AG20443 (cell line): ENCODE results near the gene SORBS2.
"Not testable (repeated sequence)": the region's sequence is repeated elsewhere in the genome, so short reads cannot be mapped to it uniquely, and the experiment has no call there.

ENCODE experiments used
- DNase-seq: peaks from one replicate; pipeline ENCODE4 v3.0.0; 2012; ENCODE audit warnings: low spot score, mixed read lengths

SORBS2 gene

DNA sequence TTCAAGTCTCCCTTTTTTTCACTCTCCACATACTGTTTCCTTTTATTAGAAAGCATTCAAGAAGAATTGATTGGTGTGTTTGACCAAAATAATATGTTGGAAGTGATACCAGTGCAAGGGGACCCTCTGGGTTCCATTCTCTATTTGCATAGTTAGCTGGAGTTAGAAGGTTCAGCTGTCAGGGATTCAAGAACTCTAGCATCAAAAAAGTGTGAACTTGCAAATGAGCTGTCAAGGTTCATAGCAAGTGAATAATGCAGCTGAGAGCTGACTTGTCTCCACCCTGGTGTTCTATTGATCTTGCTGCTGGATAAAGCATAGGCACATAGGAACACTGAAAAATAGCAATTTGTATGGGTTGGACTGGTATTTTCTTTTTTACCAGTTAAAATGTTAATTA is 73.2 kb downstream of the SORBS2 start:
- DNase-seq: no peak

DNA sequence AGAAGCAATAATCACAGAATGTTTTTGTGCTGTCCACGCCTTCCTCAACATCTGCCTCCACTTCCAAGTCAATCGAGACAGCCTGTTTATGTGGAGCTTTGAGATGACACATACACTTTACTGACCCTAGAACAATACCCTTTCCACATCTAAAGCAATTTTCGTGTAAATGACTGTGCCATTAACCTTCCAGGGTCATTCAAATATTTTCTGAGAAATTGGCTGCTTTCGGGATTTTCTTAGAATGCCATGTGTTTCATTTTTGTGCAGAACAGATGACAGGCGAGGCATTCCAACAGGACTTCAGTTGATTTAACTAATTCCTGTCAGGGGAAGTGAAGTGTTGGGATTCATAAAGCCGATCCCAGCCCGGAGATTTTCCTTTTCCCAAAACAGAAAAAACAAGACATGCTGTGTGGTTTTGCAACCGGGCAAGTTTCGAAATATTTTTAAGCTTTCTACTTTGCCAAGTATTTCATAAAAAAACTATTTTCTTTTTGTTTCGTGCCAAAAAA is 73.9 kb downstream of the SORBS2 start:
- peak; percentile 72 for DNase-seq

DNA sequence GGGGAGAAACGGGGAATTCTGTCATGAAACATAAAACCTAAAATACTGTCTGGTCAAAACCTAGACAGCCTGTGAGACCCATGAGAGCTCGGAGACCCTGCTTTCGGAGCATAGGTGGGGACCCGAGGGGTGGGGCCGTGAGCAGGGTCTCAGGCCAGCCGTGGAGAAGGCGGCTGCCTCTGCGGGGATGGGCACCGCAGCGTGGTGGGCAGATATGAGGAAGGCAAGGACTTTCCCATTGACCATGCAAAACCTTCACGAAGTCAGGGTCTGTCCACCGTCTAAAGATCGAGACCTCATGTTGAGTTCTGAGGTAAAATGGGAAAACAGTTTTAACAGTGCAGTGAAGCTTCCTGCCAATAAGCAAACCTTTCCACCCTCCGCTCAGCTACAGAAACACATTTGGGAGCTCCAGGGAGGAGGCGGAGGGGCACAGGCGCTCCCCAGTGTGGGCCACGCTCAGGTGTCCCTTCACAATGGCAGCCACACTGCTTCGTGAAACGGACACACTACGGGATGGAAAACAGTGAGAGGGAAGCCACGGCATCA is 74.4 kb downstream of the SORBS2 start:
- DNase-seq: no peak

DNA sequence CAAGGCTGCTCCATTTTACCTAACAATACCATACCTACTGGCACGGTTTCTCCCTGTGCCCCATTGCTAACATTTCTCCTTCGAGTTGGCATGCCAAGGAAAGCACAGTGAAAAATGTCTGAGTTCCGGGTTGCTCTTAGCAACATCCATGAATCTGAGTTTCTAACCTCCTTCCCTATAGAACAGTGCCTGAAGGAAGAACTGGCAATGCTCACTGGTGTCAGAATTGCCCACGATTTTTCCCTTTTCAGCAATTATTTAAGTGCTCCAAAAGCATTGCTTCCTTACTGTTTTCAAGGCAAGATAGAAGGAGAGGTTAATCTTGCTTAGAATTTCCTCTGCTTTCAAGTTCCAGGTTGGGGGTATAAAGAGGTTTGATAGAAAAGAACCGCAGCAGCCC is 75.1 kb downstream of the SORBS2 start:
- DNase-seq: no peak

DNA sequence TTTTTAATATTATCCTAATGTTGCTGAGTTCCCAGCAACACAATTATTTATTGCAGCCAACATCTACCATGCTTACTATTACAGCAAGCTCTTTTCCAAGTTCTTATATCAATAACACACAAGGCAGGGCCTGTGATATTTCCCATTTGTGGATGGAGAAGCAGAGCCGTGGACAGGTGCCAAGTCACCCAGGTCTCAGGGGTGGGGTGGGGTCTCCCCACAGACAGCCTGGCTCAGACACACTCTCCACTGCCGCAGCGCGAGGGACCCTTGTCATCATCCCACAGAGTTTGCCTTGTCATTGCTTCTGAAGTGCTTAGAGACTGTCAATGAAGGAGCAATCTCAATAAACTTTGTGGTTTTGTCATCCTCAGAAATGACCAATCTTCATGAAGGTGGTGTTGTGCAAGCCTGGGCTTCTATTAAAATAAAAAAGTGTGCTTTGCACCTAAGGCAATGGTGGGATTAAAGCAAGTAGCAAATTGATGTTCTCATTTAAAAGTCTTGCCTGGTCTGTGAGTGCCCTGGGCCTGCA is 76.1 kb downstream of the SORBS2 start:
- DNase-seq: no peak

DNA sequence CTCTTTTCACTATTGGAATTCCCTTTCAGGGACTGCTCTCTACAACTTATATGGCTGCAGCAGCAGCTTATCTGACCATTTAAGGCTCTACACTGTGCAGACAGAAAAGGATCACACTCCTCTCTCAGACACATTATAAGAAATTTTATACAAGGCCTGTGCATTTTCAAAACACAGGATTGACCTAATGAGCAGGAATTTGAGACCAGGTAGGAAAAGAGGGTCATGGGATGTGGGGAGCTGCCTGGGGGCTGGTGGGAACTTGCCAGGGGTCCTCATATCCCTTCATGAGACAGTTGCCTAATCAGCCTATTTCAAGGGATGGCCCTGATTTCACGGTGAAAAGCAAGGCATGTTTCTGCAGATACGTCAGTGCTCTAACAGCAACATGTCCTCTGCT is 77.1 kb downstream of the SORBS2 start:
- DNase-seq: no peak

DNA sequence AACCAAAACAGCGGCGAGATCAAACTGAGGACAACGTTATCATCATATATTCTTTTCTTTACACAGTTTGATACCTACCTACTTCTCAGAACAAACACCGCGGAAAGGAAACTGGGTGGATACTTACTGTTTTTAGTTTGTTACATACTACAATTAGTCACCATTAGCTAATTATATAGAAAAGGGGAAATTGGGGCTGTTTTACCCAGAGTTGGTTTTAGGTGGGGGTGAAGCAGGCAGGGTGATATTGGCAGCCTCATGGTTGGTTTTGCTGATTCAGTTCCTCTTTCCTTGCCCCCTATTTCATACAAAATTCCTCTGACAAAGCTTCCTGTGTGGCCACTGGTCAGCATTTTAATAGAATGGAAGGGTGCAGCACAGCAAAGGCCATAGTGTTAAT is 77.8 kb downstream of the SORBS2 start:
- DNase-seq: no peak

DNA sequence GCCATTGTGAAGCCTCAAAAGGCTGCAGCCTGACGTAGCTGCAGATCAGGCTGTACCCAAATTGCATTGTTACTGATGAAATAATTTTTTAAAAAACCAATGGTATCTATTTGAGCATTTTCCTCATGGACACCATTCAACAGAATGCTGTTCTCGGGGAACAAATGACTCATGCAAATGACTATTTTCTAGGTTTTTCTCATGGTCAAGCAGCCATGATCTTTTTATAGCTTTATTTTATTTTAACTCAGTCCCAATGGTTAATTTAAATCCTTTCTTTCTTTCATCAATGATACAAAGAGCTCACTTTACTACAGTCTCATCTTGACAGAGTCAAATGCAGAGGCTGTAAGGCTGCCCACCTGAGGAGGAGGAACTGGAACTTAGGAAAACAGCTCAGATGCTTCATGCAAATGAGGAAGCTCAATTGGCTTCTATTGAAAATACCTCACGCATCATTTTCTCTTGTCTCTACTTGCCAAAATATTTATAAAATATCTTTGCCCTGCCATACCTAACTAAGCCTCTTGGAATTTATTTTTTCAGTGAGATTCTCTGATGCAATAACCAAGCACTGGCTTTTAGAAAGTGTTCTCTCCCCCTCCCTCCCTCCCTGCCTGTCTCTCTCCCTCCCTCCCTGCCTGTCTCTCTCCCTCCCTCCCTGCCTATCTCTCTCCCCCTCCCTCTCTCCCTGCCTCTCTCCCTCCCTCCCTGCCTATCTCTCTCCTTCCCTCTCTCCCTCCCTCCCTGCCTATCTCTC is 81.0 kb downstream of the SORBS2 start:
- DNase-seq: peak; percentile 50

DNA sequence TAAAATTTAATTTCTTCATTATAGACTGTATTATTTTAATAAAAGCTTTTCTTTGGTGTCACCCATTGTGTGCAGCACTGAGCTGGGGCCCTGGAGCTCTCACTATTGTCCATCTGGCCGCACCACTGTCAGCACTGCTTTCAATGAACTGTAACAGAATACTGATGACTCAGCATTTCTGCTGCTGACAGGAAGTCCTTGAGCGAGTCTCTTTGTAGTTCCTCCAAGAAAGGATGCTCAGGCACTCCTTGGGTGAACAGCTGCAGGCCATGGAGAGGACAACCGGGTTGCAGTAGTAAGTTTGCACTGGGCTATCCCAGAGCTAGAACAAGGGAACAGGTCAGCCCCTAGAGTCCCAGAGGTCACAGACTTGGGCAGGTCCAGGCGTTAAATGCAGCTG is 81.6 kb downstream of the SORBS2 start:
- DNase-seq: no peak

DNA sequence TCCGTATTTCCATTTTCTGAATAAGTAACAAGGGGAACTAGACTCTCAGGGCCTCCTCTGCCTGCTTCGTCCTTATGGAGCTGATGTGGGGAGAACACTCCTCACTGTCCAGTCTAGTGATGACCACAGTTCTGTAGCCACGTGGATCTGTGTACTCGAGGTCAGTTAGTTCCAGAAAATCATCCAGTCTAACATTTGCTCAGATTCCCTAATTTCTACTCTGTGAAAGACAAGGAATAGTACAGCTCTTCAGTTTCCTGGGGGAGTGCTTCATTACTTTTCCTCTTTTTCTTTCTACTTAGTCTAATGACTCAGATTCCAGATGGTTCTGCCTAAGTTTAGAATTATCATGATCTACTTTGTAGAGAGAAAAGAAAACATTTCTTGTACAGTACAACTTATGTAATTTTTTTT is 82.6 kb downstream of the SORBS2 start:
- no peak for DNase-seq

DNA sequence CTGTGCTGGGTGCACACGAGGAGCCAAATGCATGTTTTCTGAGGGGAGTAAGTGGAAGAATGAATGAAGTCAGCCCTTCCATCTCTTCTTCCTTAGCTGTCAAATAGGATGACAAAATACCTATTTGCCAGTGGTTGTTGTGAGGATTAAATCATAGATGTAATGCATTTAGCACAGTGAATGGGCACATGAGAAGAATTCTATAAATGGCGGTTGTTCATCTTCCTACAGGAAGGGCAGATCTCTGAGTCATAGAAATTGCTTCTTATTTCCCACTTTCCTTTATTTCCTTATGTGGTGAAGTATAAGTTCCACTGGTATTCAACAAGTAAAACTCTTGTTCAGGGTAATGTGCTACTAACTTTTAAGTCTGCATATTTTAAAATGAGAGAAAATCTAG is 83.1 kb downstream of the SORBS2 start:
- DNase-seq: no peak

DNA sequence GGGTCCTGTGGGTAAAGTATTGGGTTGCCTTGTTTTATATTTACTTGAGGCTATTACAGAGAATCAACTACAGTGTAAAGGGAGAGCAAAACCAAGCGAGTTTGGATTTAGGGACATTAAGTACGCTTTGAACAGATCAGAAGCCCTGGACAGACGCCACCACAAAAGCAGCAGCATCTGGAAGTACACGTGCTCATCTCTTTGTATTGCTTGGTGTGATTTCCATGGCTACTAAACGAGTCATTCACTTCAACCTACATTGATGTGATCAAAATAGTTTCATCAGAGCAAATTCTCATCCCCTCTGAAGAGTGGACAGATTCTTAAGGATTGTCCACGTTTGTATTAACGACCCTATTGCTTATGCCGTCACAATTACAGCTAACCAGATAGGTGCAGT is 85.1 kb downstream of the SORBS2 start:
- DNase-seq: peak; percentile 38

DNA sequence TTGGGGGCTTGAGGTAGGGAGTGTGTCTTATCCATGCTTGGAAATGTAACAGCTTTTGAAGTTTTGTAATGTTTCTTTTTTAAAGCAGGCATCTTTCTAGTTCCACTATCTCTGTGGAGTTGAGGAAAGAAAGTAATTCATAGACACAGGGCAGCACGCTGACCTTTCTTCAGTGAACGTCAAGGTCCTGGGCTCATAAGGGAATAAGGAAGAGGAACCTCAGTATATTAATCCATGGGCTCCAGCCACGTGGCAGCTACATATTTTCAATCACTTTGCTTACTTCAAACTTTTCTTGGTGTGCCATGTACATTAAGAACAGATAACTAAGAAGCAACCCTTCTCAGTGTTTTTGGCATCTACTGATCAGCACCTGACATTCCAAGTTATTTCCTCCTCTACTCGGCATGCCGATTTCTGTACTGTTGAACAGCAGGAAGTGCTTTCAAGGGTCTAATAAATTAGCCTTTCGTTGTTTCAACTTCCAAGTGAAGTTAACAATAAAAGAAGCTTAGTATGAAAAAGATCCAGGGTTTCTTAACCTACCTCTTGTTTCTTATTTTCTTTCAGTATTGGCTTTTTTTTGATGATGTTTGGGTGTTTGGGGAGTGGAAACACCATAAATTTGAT is 88.2 kb downstream of the SORBS2 start:
- no peak for DNase-seq

DNA sequence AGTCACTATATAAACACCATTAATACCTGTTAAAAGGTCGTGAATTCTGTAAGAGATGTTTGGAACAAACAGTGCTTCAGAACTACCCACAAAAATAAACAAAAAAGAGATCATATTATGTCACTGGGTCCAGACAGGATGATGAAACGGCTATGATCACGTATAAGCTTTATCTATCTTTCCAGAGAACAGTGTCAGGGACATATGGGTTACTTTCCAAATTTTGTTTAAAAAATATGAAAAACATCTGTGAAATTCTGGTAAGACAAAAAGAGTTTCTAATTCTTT is 90.0 kb downstream of the SORBS2 start:
- no peak for DNase-seq

DNA sequence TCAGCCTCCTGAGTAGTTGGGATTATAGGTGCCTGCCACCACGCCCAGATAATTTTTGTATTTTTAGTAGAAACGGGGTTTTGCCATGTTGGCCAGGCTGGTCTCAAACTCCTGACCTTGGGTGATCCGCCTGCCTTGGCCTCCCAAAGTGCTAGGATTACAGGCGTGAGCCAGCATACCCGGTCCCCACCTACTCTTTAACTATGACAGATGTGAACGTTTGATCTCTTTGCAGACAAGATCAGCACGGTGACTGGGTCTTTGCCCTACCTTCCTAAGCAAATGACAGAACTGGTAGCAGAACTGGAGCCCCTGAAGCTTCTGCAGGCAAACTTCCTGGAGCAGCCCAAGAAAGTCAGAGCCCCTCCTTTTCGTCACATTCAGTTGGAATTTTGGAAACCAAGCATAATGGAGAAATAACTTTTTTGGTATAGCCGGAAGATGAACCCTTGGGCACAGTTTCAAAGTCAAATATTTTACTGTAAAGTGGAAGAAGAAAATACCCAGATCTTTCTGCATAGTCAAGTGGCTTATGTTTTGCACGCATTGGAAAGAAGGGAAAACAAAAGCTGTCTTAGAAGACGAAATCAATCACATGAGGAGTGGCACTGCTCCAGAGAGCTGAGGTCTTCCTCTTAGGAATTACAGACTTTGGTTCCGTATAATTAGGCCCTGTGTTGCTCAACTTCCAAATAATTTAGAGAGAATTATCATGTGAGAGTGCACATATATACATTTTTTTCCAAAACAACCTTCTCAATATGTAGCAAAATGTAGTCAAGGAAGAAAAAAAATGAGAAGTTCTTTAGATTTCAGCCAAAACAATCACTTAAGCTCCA is 90.6 kb downstream of the SORBS2 start:
- peak; percentile 21 for DNase-seq

DNA sequence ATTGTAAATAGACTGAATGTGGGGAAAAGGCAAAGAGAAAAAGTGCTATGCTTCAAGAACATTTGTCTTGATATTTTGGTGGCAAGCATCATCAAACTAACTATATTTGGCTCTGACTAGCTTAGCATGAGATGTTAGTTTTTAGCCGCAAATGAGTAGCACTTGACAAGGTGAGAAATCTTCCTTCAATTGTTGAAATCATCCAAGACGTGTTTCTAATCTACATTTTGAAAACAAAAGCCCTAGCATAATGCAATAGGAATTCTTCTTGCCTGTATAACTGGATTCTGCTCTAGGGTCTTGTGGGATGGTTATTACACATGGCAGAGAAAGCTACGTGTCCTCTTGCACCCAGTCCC is 92.5 kb downstream of the SORBS2 start:
- no peak for DNase-seq

DNA sequence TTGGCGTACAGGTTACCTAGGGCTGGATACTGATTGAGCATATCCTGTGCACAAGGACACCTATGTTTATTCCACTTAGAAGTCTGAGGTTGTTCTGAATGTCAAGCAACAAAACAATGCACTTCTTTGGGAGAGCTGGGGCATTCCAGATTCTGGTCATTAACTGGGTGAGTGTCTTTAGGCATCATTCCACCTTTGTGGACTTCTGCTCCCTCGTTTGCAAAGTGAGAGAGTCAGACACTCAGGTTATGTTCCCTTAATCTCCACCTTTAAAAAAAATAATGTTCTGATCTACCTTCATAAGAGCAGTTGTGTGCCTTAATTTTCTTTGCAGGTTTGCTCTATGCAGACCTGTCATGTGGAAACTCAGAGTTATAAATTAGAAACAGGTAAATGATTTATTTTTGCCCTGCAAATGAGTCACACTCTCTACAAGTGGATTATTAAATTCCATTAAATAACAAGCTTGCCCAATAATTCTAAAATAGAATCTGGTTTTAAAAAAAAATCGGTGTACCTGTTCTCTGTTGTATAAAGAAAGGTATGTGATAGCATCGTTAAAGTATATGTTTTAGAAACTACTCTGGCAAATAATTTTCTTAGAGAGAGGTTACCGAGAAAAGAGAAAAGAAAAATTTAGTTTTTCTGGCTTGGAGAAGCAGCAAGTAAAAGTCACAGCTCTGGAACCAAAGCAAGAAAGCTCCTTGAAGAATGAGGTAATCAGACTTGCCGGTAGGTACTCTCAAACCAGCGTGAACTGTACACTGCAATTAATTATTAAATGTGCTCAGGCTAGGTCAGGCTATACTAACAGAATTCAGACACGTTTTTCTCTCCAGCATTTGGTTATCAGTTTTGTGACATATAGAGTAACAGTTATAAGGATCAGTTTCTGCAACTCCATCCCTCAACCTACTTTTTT is 93.2 kb downstream of the SORBS2 start:
- DNase-seq: no peak

DNA sequence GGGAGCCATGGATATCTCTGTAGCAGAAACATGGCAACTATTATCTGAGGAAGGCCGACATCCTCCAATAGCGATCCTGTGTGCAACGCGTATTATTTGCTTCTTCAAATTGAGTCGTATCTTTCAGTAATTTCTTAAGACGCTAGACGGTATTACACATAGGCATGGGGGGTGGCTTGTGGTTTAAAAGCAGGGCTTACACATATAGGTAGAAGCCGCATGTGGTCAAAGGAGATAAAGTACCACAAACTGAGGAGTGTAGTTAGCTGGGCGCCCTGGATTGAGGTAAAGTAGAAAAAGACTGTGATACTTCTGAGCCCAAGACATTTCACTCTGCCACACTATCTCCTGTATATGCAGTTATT is 94.6 kb downstream of the SORBS2 start:
- DNase-seq: no peak

DNA sequence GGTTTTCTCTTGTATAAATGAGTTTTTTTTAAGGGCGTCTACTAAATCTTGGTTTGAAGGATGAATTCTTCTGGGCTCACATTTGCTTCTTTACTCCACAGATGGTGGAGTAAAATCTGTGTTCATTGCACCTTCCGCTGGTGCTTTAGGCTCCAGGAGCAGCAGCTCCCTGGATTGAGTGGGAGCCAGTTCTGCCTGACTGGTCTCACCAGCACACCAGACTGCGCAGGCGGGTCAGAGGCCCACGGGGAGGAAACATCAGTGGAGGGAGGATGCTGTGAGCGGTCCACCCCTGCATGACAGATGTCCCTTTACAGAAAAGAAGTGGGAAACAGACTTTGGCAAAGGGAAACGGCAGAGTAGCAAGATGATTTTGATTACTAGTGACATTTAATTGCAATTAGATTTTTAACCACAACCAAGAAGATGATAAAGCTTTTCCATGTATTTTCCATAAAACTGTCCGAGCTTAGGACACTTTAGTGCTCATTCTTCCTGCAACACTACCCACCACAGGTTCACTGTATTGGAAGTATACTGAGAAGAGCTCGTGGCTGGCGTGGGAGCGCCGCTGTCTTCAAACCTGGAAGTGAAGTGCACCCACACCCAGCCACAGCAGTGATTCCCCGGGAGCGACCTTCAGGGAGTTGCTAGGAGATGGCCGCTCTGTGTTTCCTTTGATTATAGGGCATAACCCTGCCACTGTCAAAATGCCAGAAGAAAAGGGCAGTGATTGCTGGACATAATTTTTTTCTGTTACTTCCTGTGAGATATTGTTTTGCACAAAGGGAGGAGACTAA is 95.2 kb downstream of the SORBS2 start:
- DNase-seq: no peak

DNA sequence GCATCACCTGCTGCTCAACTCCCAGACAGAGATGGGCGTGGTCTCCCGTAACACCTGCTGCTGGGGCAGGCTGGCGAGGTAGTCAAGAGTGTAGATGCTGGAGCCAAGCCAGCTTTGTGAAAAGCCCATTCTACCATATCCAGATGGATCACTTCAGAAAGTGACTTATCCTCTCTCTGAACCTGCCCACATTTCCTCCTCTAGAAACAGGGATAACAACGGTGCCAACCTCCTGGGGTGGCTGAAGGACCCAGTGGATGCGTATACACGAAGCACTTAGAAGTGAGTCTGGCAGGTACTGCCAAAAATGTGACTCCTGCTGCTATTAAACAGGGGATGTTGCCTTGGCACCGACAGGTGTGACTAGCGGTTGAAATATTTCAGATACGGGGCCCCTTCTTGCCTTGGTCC is 95.8 kb downstream of the SORBS2 start:
- DNase-seq: no peak

DNA sequence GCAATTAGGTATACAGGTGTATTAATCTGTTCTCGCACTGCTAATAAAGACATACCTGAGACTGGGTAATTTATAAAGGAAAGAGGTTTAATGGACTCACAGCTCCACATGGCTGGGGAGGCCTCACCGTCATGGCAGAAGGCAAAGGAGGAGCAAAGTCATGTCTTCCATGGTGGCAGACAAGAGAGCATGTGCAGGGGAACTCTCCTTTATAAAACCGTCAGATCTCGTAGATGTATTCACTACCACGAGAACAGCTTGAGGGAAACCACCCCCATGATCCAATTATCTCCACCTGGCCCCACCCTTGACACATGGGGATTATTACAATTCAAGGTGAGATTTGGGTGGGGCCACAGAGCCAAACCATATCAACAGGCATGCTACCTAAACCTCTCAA is 97.5 kb downstream of the SORBS2 start:
- DNase-seq: not testable (repeated sequence)
